ENCODE results near the gene FYB1. TPM values are rescaled to one million over a fixed set of nuclear protein-coding genes. Genes with fewer than 3 reads are reported as not detected.

The FYB1 gene
- total RNA-seq, 1 donor from 2014 or later: 0.11 TPM

- Histone ChIP-seq H2AFZ (ENCODE audit: low read depth, low read length) (no peak overlapping the region), H3K4me1 (ENCODE audit: insufficient read depth, low read length) (peaks cover 8% of the 10 kb centered on the region), H3K4me3 (ENCODE audit: insufficient read depth, low read depth, low read length) (no peak overlapping the region), H3K4me2 (ENCODE audit: low read length) (no peak overlapping the region), H3K9ac (ENCODE audit: low read length) (no peak overlapping the region), H3K36me3 (ENCODE audit: insufficient read depth, low read length) (no peaks in the 10 kb centered on the region), H3K79me2 (ENCODE audit: insufficient read depth, low read length) (no peaks in the 10 kb centered on the region), H3K9me3 (ENCODE audit: insufficient read depth, low read depth, low read length) (no peaks in the 10 kb centered on the region), H3K27me3 (ENCODE audit: insufficient read depth, low read length) (no peaks in the 10 kb centered on the region), H4K20me1 (ENCODE audit: insufficient read depth, low read length) (no peaks in the 10 kb centered on the region), H3K27ac (ENCODE audit: low read depth, low read length) (no peak overlapping the region)
- no peak for FAIRE-seq
- no peak for TF ChIP-seq CTCF (IDR thresholded peaks at IDR 0.05; ENCODE audit: insufficient read depth, low read depth, low read length)
- no peak for TF ChIP-seq EZH2 (IDR thresholded peaks at IDR 0.05; ENCODE audit: insufficient read depth, low read length)
- H3K4me1 Mint-ChIP-seq (ENCODE audit: low read depth, unreplicated experiment): no peaks in the 10 kb centered on the region
- no peaks in the 10 kb centered on the region for H3K36me3 Mint-ChIP-seq (ENCODE audit: low read depth, unreplicated experiment)
- H3K4me3 Mint-ChIP-seq (ENCODE audit: unreplicated experiment): no peak overlapping the region
- no peak for DNase-seq (ENCODE audit: low read depth)
- no peaks in the 10 kb centered on the region for H3K9me3 Mint-ChIP-seq (ENCODE audit: unreplicated experiment)
- H3K27ac Mint-ChIP-seq (ENCODE audit: unreplicated experiment): no peak overlapping the region
- H3K27me3 Mint-ChIP-seq (ENCODE audit: low read depth, unreplicated experiment): no peaks in the 10 kb centered on the region
Measured at GRCh38 chr5:39140558-39141168, 78.7 kb downstream of the FYB1 start.

GRCh38 chr5:39138892-39139291, 80.5 kb downstream of the FYB1 start:
- TF ChIP-seq EZH2 (IDR thresholded peaks at IDR 0.05; ENCODE audit: insufficient read depth, low read length) (no peak), CTCF (IDR thresholded peaks at IDR 0.05; ENCODE audit: insufficient read depth, low read depth, low read length) (no peak)
- Mint-ChIP-seq H3K9me3 (ENCODE audit: unreplicated experiment) (no peaks in the 10 kb centered on the region), H3K4me3 (ENCODE audit: unreplicated experiment) (no peak overlapping the region), H3K27me3 (ENCODE audit: low read depth, unreplicated experiment) (no peaks in the 10 kb centered on the region), H3K27ac (ENCODE audit: unreplicated experiment) (no peak overlapping the region), H3K36me3 (ENCODE audit: low read depth, unreplicated experiment) (no peaks in the 10 kb centered on the region), H3K4me1 (ENCODE audit: low read depth, unreplicated experiment) (no peaks in the 10 kb centered on the region)
- H3K36me3 ChIP-seq (ENCODE audit: insufficient read depth, low read length): no peaks in the 10 kb centered on the region
- DNase-seq (ENCODE audit: low read depth) (peak; percentile 78), FAIRE-seq (peak; percentile 49)
- H3K4me3 ChIP-seq (ENCODE audit: insufficient read depth, low read depth, low read length): no peak overlapping the region
- no peaks in the 10 kb centered on the region for H3K27me3 ChIP-seq (ENCODE audit: insufficient read depth, low read length)
- peaks cover 8% of the 10 kb centered on the region for H3K4me1 ChIP-seq (ENCODE audit: insufficient read depth, low read length)
- peak overlapping the region; percentile 82 for H3K27ac ChIP-seq (ENCODE audit: low read depth, low read length)
- peak overlapping the region; percentile 19 for H3K9ac ChIP-seq (ENCODE audit: low read length)
- no peaks in the 10 kb centered on the region for H3K9me3 ChIP-seq (ENCODE audit: insufficient read depth, low read depth, low read length)
- H3K79me2 ChIP-seq (ENCODE audit: insufficient read depth, low read length): no peaks in the 10 kb centered on the region
- no peak overlapping the region for H2AFZ ChIP-seq (ENCODE audit: low read depth, low read length)
- H4K20me1 ChIP-seq (ENCODE audit: insufficient read depth, low read length): no peaks in the 10 kb centered on the region
- no peak overlapping the region for H3K4me2 ChIP-seq (ENCODE audit: low read length)

DNA sequence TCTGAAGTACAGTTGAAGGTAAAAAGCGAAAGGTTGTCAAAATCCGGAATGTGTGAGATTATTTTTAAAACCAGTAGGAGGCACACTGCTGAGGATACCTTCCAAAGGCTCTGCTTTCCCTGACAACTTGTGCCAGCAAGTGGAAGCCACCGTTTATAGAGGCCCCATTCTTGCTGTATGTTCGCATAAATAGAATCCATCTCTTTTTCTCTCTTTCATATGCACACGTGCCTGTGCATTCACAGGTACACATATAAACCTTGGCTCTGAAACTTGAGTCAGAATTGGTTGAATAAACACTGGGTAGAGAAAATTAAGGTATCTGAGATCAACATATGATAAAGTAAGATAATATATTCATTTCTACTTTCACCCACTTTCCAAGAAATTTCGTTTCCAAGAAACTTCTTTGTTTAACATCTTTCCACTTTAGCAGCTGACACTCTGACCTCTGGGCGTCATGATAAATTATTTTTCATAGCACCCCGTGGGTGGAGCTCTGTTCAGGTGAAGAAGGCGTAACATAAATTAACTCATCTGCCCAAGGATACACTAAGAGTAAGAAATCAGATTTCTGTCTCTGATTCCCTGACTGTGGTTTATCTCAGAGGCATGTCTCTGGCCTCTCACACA, 81.4 kb downstream of the FYB1 start:
- no peaks in the 10 kb centered on the region for H3K36me3 Mint-ChIP-seq (ENCODE audit: low read depth, unreplicated experiment)
- no peak overlapping the region for H3K4me2 ChIP-seq (ENCODE audit: low read length)
- H3K9ac ChIP-seq (ENCODE audit: low read length): peak overlapping the region; percentile 19
- H2AFZ ChIP-seq (ENCODE audit: low read depth, low read length): peak overlapping the region; percentile 7
- H3K36me3 ChIP-seq (ENCODE audit: insufficient read depth, low read length): no peaks in the 10 kb centered on the region
- H3K9me3 ChIP-seq (ENCODE audit: insufficient read depth, low read depth, low read length): no peaks in the 10 kb centered on the region
- H3K27ac ChIP-seq (ENCODE audit: low read depth, low read length): peak overlapping the region; percentile 82
- H3K27me3 ChIP-seq (ENCODE audit: insufficient read depth, low read length): no peaks in the 10 kb centered on the region
- H3K4me3 ChIP-seq (ENCODE audit: insufficient read depth, low read depth, low read length): no peak overlapping the region
- H3K4me3 Mint-ChIP-seq (ENCODE audit: unreplicated experiment): no peak overlapping the region
- H3K4me1 Mint-ChIP-seq (ENCODE audit: low read depth, unreplicated experiment): no peaks in the 10 kb centered on the region
- TF ChIP-seq CTCF (IDR thresholded peaks at IDR 0.05; ENCODE audit: insufficient read depth, low read depth, low read length): peak; percentile 8
- TF ChIP-seq EZH2 (IDR thresholded peaks at IDR 0.05; ENCODE audit: insufficient read depth, low read length): no peak
- DNase-seq (ENCODE audit: low read depth) (no peak), FAIRE-seq (no peak)
- H3K79me2 ChIP-seq (ENCODE audit: insufficient read depth, low read length): no peaks in the 10 kb centered on the region
- peaks cover 8% of the 10 kb centered on the region for H3K4me1 ChIP-seq (ENCODE audit: insufficient read depth, low read length)
- no peak overlapping the region for H3K27ac Mint-ChIP-seq (ENCODE audit: unreplicated experiment)
- H3K27me3 Mint-ChIP-seq (ENCODE audit: low read depth, unreplicated experiment): no peaks in the 10 kb centered on the region
- H3K9me3 Mint-ChIP-seq (ENCODE audit: unreplicated experiment): no peaks in the 10 kb centered on the region
- no peaks in the 10 kb centered on the region for H4K20me1 ChIP-seq (ENCODE audit: insufficient read depth, low read length)
